Measurements from ENCODE around the gene PARD3B.

DNA sequence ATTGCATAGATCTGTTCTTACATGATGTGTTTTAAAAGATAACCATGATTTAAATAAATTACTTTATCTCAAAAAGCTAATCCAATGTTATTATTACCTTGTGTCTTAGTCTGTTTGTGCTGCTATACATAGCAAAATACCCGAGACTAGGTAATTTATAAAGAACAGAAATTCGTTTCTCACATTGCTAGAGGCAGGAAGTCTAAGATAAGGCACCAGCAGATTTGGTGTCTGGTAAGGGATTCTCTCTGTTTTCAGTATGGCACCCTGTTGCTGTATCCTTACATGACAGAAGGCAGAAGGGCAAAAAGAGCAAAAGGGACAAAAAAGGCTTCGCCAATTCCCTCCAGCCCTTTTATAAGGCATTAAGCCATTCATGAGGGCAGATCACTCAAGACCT, 533.9 kb downstream of the PARD3B start:
- no peak for TF ChIP-seq CTCF (IDR thresholded peaks at IDR 0.05; ENCODE audit: low read length)
- no peak for TF ChIP-seq EZH2 (optimal IDR thresholded peaks at IDR 0.05; ENCODE audit: low read depth, low read length)

All from MM.1S (cell line).